Measurements from ENCODE around the gene TCF4.

TCF4 gene

GRCh38 chr18:55401638-55402191 lies 186.3 kb downstream of the TCF4 start:
- DNase-seq (ENCODE audit: extremely low spot score, insufficient read length, low read depth) (no peak), FAIRE-seq (no peak)

GRCh38 chr18:55400590-55401541 lies 187.1 kb downstream of the TCF4 start:
- DNase-seq (ENCODE audit: extremely low spot score, insufficient read length, low read depth) (no peak), FAIRE-seq (no peak)

GRCh38 chr18:55400081-55400480 lies 187.9 kb downstream of the TCF4 start:
- no peak for FAIRE-seq

GRCh38 chr18:55398858-55399257 lies 189.1 kb downstream of the TCF4 start:
- no peak for DNase-seq (ENCODE audit: extremely low spot score, insufficient read length, low read depth)
- FAIRE-seq, result no peak

More at GRCh38 chr18:55400081-55400480, 187.9 kb downstream of the TCF4 start:
- DNase-seq (ENCODE audit: extremely low spot score, insufficient read length, low read depth), result no peak

GRCh38 chr18:55396979-55397378 lies 191.0 kb downstream of the TCF4 start:
- no peak for FAIRE-seq

GRCh38 chr18:55396267-55396905 lies 191.6 kb downstream of the TCF4 start:
- FAIRE-seq, result no peak
- DNase-seq (ENCODE audit: extremely low spot score, insufficient read length, low read depth), result no peak

More at GRCh38 chr18:55396979-55397378, 191.0 kb downstream of the TCF4 start:
- no peak for DNase-seq (ENCODE audit: extremely low spot score, insufficient read length, low read depth)

- DNase-seq (ENCODE audit: extremely low spot score, insufficient read length, low read depth) (no peak), FAIRE-seq (no peak)
Observed at GRCh38 chr18:55395799-55396198, 192.2 kb downstream of the TCF4 start.

- DNase-seq (ENCODE audit: extremely low spot score, insufficient read length, low read depth), result no peak
- FAIRE-seq, result no peak
Observed at GRCh38 chr18:55390898-55391297, 197.1 kb downstream of the TCF4 start.

GRCh38 chr18:55387139-55387984 lies 200.6 kb downstream of the TCF4 start:
- DNase-seq (ENCODE audit: extremely low spot score, insufficient read length, low read depth) (no peak), FAIRE-seq (no peak)

GRCh38 chr18:55386545-55386944 lies 201.4 kb downstream of the TCF4 start:
- no peak for DNase-seq (ENCODE audit: extremely low spot score, insufficient read length, low read depth)
- no peak for FAIRE-seq

- DNase-seq (ENCODE audit: extremely low spot score, insufficient read length, low read depth) (no peak), FAIRE-seq (no peak)
Observed at GRCh38 chr18:55385770-55386169, 202.2 kb downstream of the TCF4 start.

GRCh38 chr18:55384551-55385275 lies 203.3 kb downstream of the TCF4 start:
- FAIRE-seq, result peak; percentile 58
- DNase-seq (ENCODE audit: extremely low spot score, insufficient read length, low read depth), result no peak

- FAIRE-seq, result no peak
- DNase-seq (ENCODE audit: extremely low spot score, insufficient read length, low read depth), result no peak
Observed at GRCh38 chr18:55384115-55384514, 203.9 kb downstream of the TCF4 start.

- no peak for FAIRE-seq
Observed at GRCh38 chr18:55382277-55382805, 205.7 kb downstream of the TCF4 start.

GRCh38 chr18:55381277-55381676 lies 206.7 kb downstream of the TCF4 start:
- FAIRE-seq, result no peak
- no peak for DNase-seq (ENCODE audit: extremely low spot score, insufficient read length, low read depth)

More at GRCh38 chr18:55382277-55382805, 205.7 kb downstream of the TCF4 start:
- no peak for DNase-seq (ENCODE audit: extremely low spot score, insufficient read length, low read depth)

- FAIRE-seq, result no peak
Observed at GRCh38 chr18:55380589-55380988, 207.4 kb downstream of the TCF4 start.

GRCh38 chr18:55376387-55376786 lies 211.6 kb downstream of the TCF4 start:
- peak; percentile 73 for FAIRE-seq

More at GRCh38 chr18:55380589-55380988, 207.4 kb downstream of the TCF4 start:
- DNase-seq (ENCODE audit: extremely low spot score, insufficient read length, low read depth), result no peak

GRCh38 chr18:55375930-55376329 lies 212.1 kb downstream of the TCF4 start:
- FAIRE-seq (no peak), DNase-seq (ENCODE audit: extremely low spot score, insufficient read length, low read depth) (no peak)

More at GRCh38 chr18:55376387-55376786, 211.6 kb downstream of the TCF4 start:
- peak; percentile 17 for DNase-seq (ENCODE audit: extremely low spot score, insufficient read length, low read depth)

GRCh38 chr18:55374741-55375140 lies 213.3 kb downstream of the TCF4 start:
- DNase-seq (ENCODE audit: extremely low spot score, insufficient read length, low read depth) (no peak), FAIRE-seq (no peak)
